LNCaP clone FGC (cell line): ENCODE measurements around the gene CACHD1.
"Not testable (repeated sequence)": the region's sequence is repeated elsewhere in the genome, so short reads cannot be mapped to it uniquely, and the experiment has no call there.

Experiments
- DNase-seq: peaks from one replicate; pipeline ENCODE4 v3.0.0-alpha.2; 2011; ENCODE audit warnings: low read depth
- H3K4me3 ChIP-seq: 2 replicates; pipeline ENCODE4 v1.5.1; 2011; ENCODE audit warnings: mild to moderate bottlenecking, low read depth, low read length, control low read depth
- CTCF ChIP-seq: IDR thresholded peaks from 2 replicates; pipeline ENCODE4 v1.5.1; 2012; ENCODE audit warnings: mild to moderate bottlenecking; ENCODE audit not compliant: control insufficient read depth, insufficient read depth; ENCODE audit errors: extremely low read depth

The CACHD1 gene

DNA sequence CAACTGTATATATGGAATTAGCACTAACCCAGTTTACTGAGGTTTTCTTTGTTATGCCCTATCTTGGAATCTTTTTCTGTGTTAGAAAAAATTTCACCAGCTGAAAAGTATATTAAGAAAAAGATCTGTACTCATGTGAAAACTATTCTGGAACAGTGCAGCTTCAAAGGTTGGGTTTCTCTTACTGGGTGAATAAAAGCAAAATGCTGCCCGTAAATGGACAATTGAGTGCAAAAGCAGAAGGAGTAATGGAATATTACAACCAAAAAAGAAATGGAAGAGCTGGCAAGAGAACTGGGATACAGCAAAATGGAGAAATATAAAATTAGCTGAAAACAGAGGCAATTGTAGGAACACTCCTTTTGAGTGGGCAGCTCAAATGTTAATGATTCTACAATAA lies 257.9 kb downstream of the CACHD1 start:
- no peak overlapping the region for H3K4me3 ChIP-seq
- no peak for TF ChIP-seq CTCF
- no peak for DNase-seq

GRCh38 chr1:64733581-64734286 lies 263.8 kb downstream of the CACHD1 start:
- TF ChIP-seq CTCF = no peak
- DNase-seq = no peak
- no peak overlapping the region for H3K4me3 ChIP-seq

- no peak overlapping the region for H3K4me3 ChIP-seq
- no peak for TF ChIP-seq CTCF
- DNase-seq = no peak
Observed at GRCh38 chr1:64734287-64734652, 264.3 kb downstream of the CACHD1 start.

GRCh38 chr1:64740687-64741086 lies 270.8 kb downstream of the CACHD1 start:
- not testable (repeated sequence) for H3K4me3 ChIP-seq, DNase-seq
